Measurements from ENCODE around the gene FOCAD. TPM values are rescaled to one million over a fixed set of nuclear protein-coding genes. Genes with fewer than 3 reads are reported as not detected.

The FOCAD gene
- total RNA-seq, 1 experiment from 2014 or later = 23.8 TPM

GRCh38 chr9:20985851-20986600, 302.0 kb downstream of the FOCAD start:
- intact Hi-C loops (cut with micrococcal nuclease; ENCODE audit: unreplicated experiment) = no loop called here
- TF ChIP-seq CTCF (IDR thresholded peaks at IDR 0.05; ENCODE audit: unreplicated experiment) = no peak
- H3K9me3 Mint-ChIP-seq (ENCODE audit: low read depth, unreplicated experiment) = no peaks in the 10 kb centered on the region
- CTCF ChIA-PET = no interaction called here
- no peaks in the 10 kb centered on the region for H3K36me3 Mint-ChIP-seq (ENCODE audit: insufficient read depth, unreplicated experiment)
- DNase-seq = no peak
- no peak overlapping the region for H3K27ac Mint-ChIP-seq (ENCODE audit: unreplicated experiment)
- no peaks in the 10 kb centered on the region for H3K27me3 Mint-ChIP-seq (ENCODE audit: unreplicated experiment)
- H3K4me3 Mint-ChIP-seq (ENCODE audit: low read depth, unreplicated experiment) = no peak overlapping the region
- no peaks in the 10 kb centered on the region for H3K4me1 Mint-ChIP-seq (ENCODE audit: low read depth, unreplicated experiment)
- no TSS peak for BruUV-seq (replicated peaks)

GRCh38 chr9:20987521-20987920, 303.5 kb downstream of the FOCAD start:
- CTCF ChIA-PET = no interaction called here
- Mint-ChIP-seq H3K36me3 (ENCODE audit: insufficient read depth, unreplicated experiment) (no peaks in the 10 kb centered on the region), H3K27ac (ENCODE audit: unreplicated experiment) (no peak overlapping the region), H3K9me3 (ENCODE audit: low read depth, unreplicated experiment) (no peaks in the 10 kb centered on the region), H3K4me3 (ENCODE audit: low read depth, unreplicated experiment) (no peak overlapping the region), H3K4me1 (ENCODE audit: low read depth, unreplicated experiment) (no peaks in the 10 kb centered on the region), H3K27me3 (ENCODE audit: unreplicated experiment) (no peaks in the 10 kb centered on the region)
- intact Hi-C loops (cut with micrococcal nuclease; ENCODE audit: unreplicated experiment) = no loop called here
- BruUV-seq (replicated peaks) = no TSS peak
- no peak for DNase-seq
- no peak for TF ChIP-seq CTCF (IDR thresholded peaks at IDR 0.05; ENCODE audit: unreplicated experiment)

- Mint-ChIP-seq H3K36me3 (ENCODE audit: insufficient read depth, unreplicated experiment) (peaks cover 1% of the 10 kb centered on the region), H3K27ac (ENCODE audit: unreplicated experiment) (no peak overlapping the region), H3K27me3 (ENCODE audit: unreplicated experiment) (no peaks in the 10 kb centered on the region), H3K4me3 (ENCODE audit: low read depth, unreplicated experiment) (no peak overlapping the region), H3K9me3 (ENCODE audit: low read depth, unreplicated experiment) (no peaks in the 10 kb centered on the region), H3K4me1 (ENCODE audit: low read depth, unreplicated experiment) (no peaks in the 10 kb centered on the region)
- CTCF ChIA-PET = no interaction called here
- no peak for TF ChIP-seq CTCF (IDR thresholded peaks at IDR 0.05; ENCODE audit: unreplicated experiment)
- no TSS peak for BruUV-seq (replicated peaks)
- DNase-seq = no peak
- intact Hi-C loops (cut with micrococcal nuclease; ENCODE audit: unreplicated experiment) = no loop called here
Observed at GRCh38 chr9:20988061-20988460, 304.0 kb downstream of the FOCAD start.

GRCh38 chr9:20988671-20989315, 304.7 kb downstream of the FOCAD start:
- CTCF ChIA-PET = no interaction called here
- peaks cover 5% of the 10 kb centered on the region for H3K36me3 Mint-ChIP-seq (ENCODE audit: insufficient read depth, unreplicated experiment)
- TF ChIP-seq CTCF (IDR thresholded peaks at IDR 0.05; ENCODE audit: unreplicated experiment) = no peak

More at GRCh38 chr9:20988671-20989315, 304.7 kb downstream of the FOCAD start:
- Mint-ChIP-seq H3K4me3 (ENCODE audit: low read depth, unreplicated experiment) (no peak overlapping the region), H3K9me3 (ENCODE audit: low read depth, unreplicated experiment) (no peaks in the 10 kb centered on the region), H3K27ac (ENCODE audit: unreplicated experiment) (no peak overlapping the region), H3K27me3 (ENCODE audit: unreplicated experiment) (no peaks in the 10 kb centered on the region), H3K4me1 (ENCODE audit: low read depth, unreplicated experiment) (no peaks in the 10 kb centered on the region)
- no TSS peak for BruUV-seq (replicated peaks)
- intact Hi-C loops (cut with micrococcal nuclease; ENCODE audit: unreplicated experiment) = no loop called here
- DNase-seq = no peak

Measured in Calu3 (cell line).